Measurements from ENCODE around the gene MTO1.
"Not testable (repeated sequence)": the region's sequence is repeated elsewhere in the genome, so short reads cannot be mapped to it uniquely, and the experiment has no call there.

The MTO1 gene

GRCh38 chr6:73506246-73506645 lies 44.7 kb downstream of the MTO1 start:
- Histone ChIP-seq H3K27me3 (ENCODE audit: control insufficient read depth, insufficient read depth, low read length) (no peaks in the 10 kb centered on the region), H3K4me3 (ENCODE audit: low read length) (no peak overlapping the region), H3K9me3 (ENCODE audit: control insufficient read depth, low read depth, low read length) (no peaks in the 10 kb centered on the region), H3K27ac (ENCODE audit: low read length) (no peak overlapping the region), H3K4me1 (ENCODE audit: control insufficient read depth, low read depth, low read length) (no peaks in the 10 kb centered on the region), H3K36me3 (ENCODE audit: control insufficient read depth, low read depth, low read length) (peaks cover 5% of the 10 kb centered on the region), H3K9ac (ENCODE audit: low read length) (no peak overlapping the region)

GRCh38 chr6:73508776-73509175 lies 47.2 kb downstream of the MTO1 start:
- Histone ChIP-seq H3K4me1 (ENCODE audit: control insufficient read depth, low read depth, low read length) (no peaks in the 10 kb centered on the region), H3K4me3 (ENCODE audit: low read length) (no peak overlapping the region), H3K27me3 (ENCODE audit: control insufficient read depth, insufficient read depth, low read length) (no peaks in the 10 kb centered on the region), H3K36me3 (ENCODE audit: control insufficient read depth, low read depth, low read length) (no peaks in the 10 kb centered on the region), H3K9ac (ENCODE audit: low read length) (no peak overlapping the region), H3K9me3 (ENCODE audit: control insufficient read depth, low read depth, low read length) (no peaks in the 10 kb centered on the region), H3K27ac (ENCODE audit: low read length) (no peak overlapping the region)

GRCh38 chr6:73509851-73510250 lies 48.3 kb downstream of the MTO1 start:
- no peaks in the 10 kb centered on the region for H3K9me3 ChIP-seq (ENCODE audit: control insufficient read depth, low read depth, low read length)
- H3K4me3 ChIP-seq (ENCODE audit: low read length) = no peak overlapping the region
- H3K9ac ChIP-seq (ENCODE audit: low read length) = no peak overlapping the region
- no peaks in the 10 kb centered on the region for H3K27me3 ChIP-seq (ENCODE audit: control insufficient read depth, insufficient read depth, low read length)
- H3K27ac ChIP-seq (ENCODE audit: low read length) = no peak overlapping the region
- no peaks in the 10 kb centered on the region for H3K36me3 ChIP-seq (ENCODE audit: control insufficient read depth, low read depth, low read length)
- H3K4me1 ChIP-seq (ENCODE audit: control insufficient read depth, low read depth, low read length) = no peaks in the 10 kb centered on the region

- no peaks in the 10 kb centered on the region for H3K27me3 ChIP-seq (ENCODE audit: control insufficient read depth, insufficient read depth, low read length)
- H3K27ac ChIP-seq (ENCODE audit: low read length) = no peak overlapping the region
- H3K9me3 ChIP-seq (ENCODE audit: control insufficient read depth, low read depth, low read length) = no peaks in the 10 kb centered on the region
- H3K36me3 ChIP-seq (ENCODE audit: control insufficient read depth, low read depth, low read length) = peaks cover 17% of the 10 kb centered on the region
- no peak overlapping the region for H3K4me3 ChIP-seq (ENCODE audit: low read length)
- H3K9ac ChIP-seq (ENCODE audit: low read length) = no peak overlapping the region
- H3K4me1 ChIP-seq (ENCODE audit: control insufficient read depth, low read depth, low read length) = peaks cover under 1% of the 10 kb centered on the region
These were observed 50.3 kb downstream of the MTO1 start for GRCh38 chr6:73511796-73512195.

GRCh38 chr6:73513496-73513854 lies 51.9 kb downstream of the MTO1 start:
- peaks cover 33% of the 10 kb centered on the region for H3K36me3 ChIP-seq (ENCODE audit: control insufficient read depth, low read depth, low read length)
- H3K4me3 ChIP-seq (ENCODE audit: low read length) = no peak overlapping the region
- no peaks in the 10 kb centered on the region for H3K27me3 ChIP-seq (ENCODE audit: control insufficient read depth, insufficient read depth, low read length)
- H3K9me3 ChIP-seq (ENCODE audit: control insufficient read depth, low read depth, low read length) = no peaks in the 10 kb centered on the region
- no peak overlapping the region for H3K9ac ChIP-seq (ENCODE audit: low read length)
- peaks cover 5% of the 10 kb centered on the region for H3K4me1 ChIP-seq (ENCODE audit: control insufficient read depth, low read depth, low read length)
- no peak overlapping the region for H3K27ac ChIP-seq (ENCODE audit: low read length)

GRCh38 chr6:73514746-73515110 lies 53.2 kb downstream of the MTO1 start:
- H3K9ac ChIP-seq (ENCODE audit: low read length) = no peak overlapping the region
- H3K27me3 ChIP-seq (ENCODE audit: control insufficient read depth, insufficient read depth, low read length) = no peaks in the 10 kb centered on the region
- peaks cover 45% of the 10 kb centered on the region for H3K36me3 ChIP-seq (ENCODE audit: control insufficient read depth, low read depth, low read length)
- no peak overlapping the region for H3K27ac ChIP-seq (ENCODE audit: low read length)
- peaks cover 5% of the 10 kb centered on the region for H3K4me1 ChIP-seq (ENCODE audit: control insufficient read depth, low read depth, low read length)
- no peaks in the 10 kb centered on the region for H3K9me3 ChIP-seq (ENCODE audit: control insufficient read depth, low read depth, low read length)
- no peak overlapping the region for H3K4me3 ChIP-seq (ENCODE audit: low read length)

GRCh38 chr6:73515204-73515655 lies 53.7 kb downstream of the MTO1 start:
- peaks cover 50% of the 10 kb centered on the region for H3K36me3 ChIP-seq (ENCODE audit: control insufficient read depth, low read depth, low read length)
- H3K4me1 ChIP-seq (ENCODE audit: control insufficient read depth, low read depth, low read length) = peaks cover 5% of the 10 kb centered on the region
- no peaks in the 10 kb centered on the region for H3K9me3 ChIP-seq (ENCODE audit: control insufficient read depth, low read depth, low read length)
- H3K27me3 ChIP-seq (ENCODE audit: control insufficient read depth, insufficient read depth, low read length) = no peaks in the 10 kb centered on the region
- H3K4me3 ChIP-seq (ENCODE audit: low read length) = no peak overlapping the region
- H3K27ac ChIP-seq (ENCODE audit: low read length) = peak overlapping the region; percentile 52
- H3K9ac ChIP-seq (ENCODE audit: low read length) = no peak overlapping the region

GRCh38 chr6:73516514-73517489 lies 55.3 kb downstream of the MTO1 start:
- peaks cover 51% of the 10 kb centered on the region for H3K36me3 ChIP-seq (ENCODE audit: control insufficient read depth, low read depth, low read length)
- H3K27ac ChIP-seq (ENCODE audit: low read length) = peak overlapping the region; percentile 65
- H3K4me3 ChIP-seq (ENCODE audit: low read length) = peak overlapping the region; percentile 44
- H3K27me3 ChIP-seq (ENCODE audit: control insufficient read depth, insufficient read depth, low read length) = no peaks in the 10 kb centered on the region
- H3K4me1 ChIP-seq (ENCODE audit: control insufficient read depth, low read depth, low read length) = peaks cover 5% of the 10 kb centered on the region
- peak overlapping the region; percentile 68 for H3K9ac ChIP-seq (ENCODE audit: low read length)
- H3K9me3 ChIP-seq (ENCODE audit: control insufficient read depth, low read depth, low read length) = no peaks in the 10 kb centered on the region

GRCh38 chr6:73518100-73518981 lies 56.8 kb downstream of the MTO1 start:
- not testable (repeated sequence) for H3K9me3 ChIP-seq (ENCODE audit: control insufficient read depth, low read depth, low read length); H3K27me3 ChIP-seq (ENCODE audit: control insufficient read depth, insufficient read depth, low read length); H3K27ac ChIP-seq (ENCODE audit: low read length)
- Histone ChIP-seq H3K36me3 (ENCODE audit: control insufficient read depth, low read depth, low read length) (peaks cover 51% of the 10 kb centered on the region), H3K4me1 (ENCODE audit: control insufficient read depth, low read depth, low read length) (peaks cover 11% of the 10 kb centered on the region), H3K9ac (ENCODE audit: low read length) (peak overlapping the region; percentile 99), H3K4me3 (ENCODE audit: low read length) (peak overlapping the region; percentile 97)

- H3K36me3 ChIP-seq (ENCODE audit: control insufficient read depth, low read depth, low read length) = peaks cover 51% of the 10 kb centered on the region
These were observed 57.7 kb downstream of the MTO1 start for GRCh38 chr6:73518982-73519881.

More at GRCh38 chr6:73518982-73519881, 57.7 kb downstream of the MTO1 start:
- peak overlapping the region; percentile 99 for H3K9ac ChIP-seq (ENCODE audit: low read length)
- H3K27ac ChIP-seq (ENCODE audit: low read length) = peak overlapping the region; percentile 97
- H3K27me3 ChIP-seq (ENCODE audit: control insufficient read depth, insufficient read depth, low read length); H3K9me3 ChIP-seq (ENCODE audit: control insufficient read depth, low read depth, low read length): not testable (repeated sequence)
- peak overlapping the region; percentile 97 for H3K4me3 ChIP-seq (ENCODE audit: low read length)
- peaks cover 11% of the 10 kb centered on the region for H3K4me1 ChIP-seq (ENCODE audit: control insufficient read depth, low read depth, low read length)
